Measurements from ENCODE around the gene FBXL20. TPM values are rescaled to one million over a fixed set of nuclear protein-coding genes. Genes with fewer than 3 reads are reported as not detected.

The FBXL20 gene
- total and polyA plus RNA-seq, 9 of the 15 experiments (the other 6 are each of a cell fraction or from before 2014, with no cell fraction given), result 1.8 to 15.1 (median 5.6) TPM

DNA sequence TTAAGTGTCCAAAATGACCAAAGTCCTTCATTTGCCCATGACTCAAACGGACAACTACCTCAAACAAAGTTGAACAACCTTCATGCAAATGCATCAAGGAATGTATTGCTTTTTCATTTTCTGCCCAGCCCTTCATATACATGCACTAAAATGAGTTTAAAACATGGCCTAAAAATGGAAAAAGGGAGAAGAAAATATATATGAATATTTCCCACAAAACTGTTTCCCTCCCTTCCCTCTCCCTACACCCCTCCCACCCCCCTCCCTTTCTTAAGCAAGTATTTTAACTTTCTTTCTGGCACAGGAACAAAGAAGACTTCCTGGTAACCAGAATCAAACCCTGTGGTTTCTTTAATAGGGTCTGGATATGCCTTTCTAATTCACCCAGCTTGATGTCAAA, 5.5 kb upstream of the FBXL20 start:
- no peak overlapping the region for H3K4me2 ChIP-seq (ENCODE audit: insufficient read depth, low read length)
- FAIRE-seq (no peak), DNase-seq (ENCODE audit: extremely low read depth in 1 of 4, low spot score in 3 of 4) (no peak), ATAC-seq (no peak)
- no peak overlapping the region for H3K4me3 ChIP-seq
- CTCF ChIA-PET (ENCODE audit: low intra/inter-chr PET ratio), result no interaction called here
- H3K9me1 ChIP-seq (ENCODE audit: control insufficient read depth, insufficient read depth, low read length), result peaks cover 4% of the 10 kb centered on the region
- no peaks in the 10 kb centered on the region; the same call in 2 of the 3 replicates for H3K79me2 ChIP-seq (ENCODE audit: control insufficient read depth, insufficient read depth, low read length)
- no peak overlapping the region for H2AFZ ChIP-seq (ENCODE audit: low read depth, low read length)
- no peaks in the 10 kb centered on the region for H4K20me1 ChIP-seq (replicated peaks; ENCODE audit: control insufficient read depth, insufficient read depth, low read length)
- BruUV-seq (replicated peaks), result no TSS peak
- H3K27me3 ChIP-seq (ENCODE audit: control insufficient read depth in 2 of 2, insufficient read depth in 2 of 2, low read length in 2 of 2), result no peaks in the 10 kb centered on the region
- H3K4me1 ChIP-seq (replicated peaks in 1 of 2; ENCODE audit: control insufficient read depth in 2 of 2, insufficient read depth in 2 of 2, low read length in 2 of 2), result peaks cover 4 to 9% of the 10 kb centered on the region in 2 experiments; a peak in 3 of 5 replicates
- H3K9me3 ChIP-seq (replicated peaks; ENCODE audit: control insufficient read depth, insufficient read depth, low read depth, low read length), result no peaks in the 10 kb centered on the region
- no peak overlapping the region for H3K27ac ChIP-seq (ENCODE audit: extremely low read depth, low read depth, low read length)
- H3K36me3 ChIP-seq (ENCODE audit: control insufficient read depth, insufficient read depth, low read length), result peaks cover 69% of the 10 kb centered on the region
- in situ Hi-C loops (cut with MboI), result no loop called here
- 69% methylated on average over 1 of the region's 1 CpG for WGBS (ENCODE audit: insufficient coverage, low coverage, missing lambda C conversion rate)
- POLR2A ChIA-PET, result interaction anchor here (0.7 to 0.8 kb wide), 2 partner anchors 10 to 44 kb away, joined by 3 to 5 read pairs; partner anchors contain the start of gene MED1
- H3K9ac ChIP-seq (ENCODE audit: insufficient read depth in 1 of 2, low read depth in 2 of 2, low read length in 2 of 2), result no peak overlapping the region
- intact Hi-C loops (cut with micrococcal nuclease), result no loop called here
- no peak for TF ChIP-seq ZBTB8A (IDR thresholded peaks at IDR 0.05; ENCODE audit: partially characterized antibody)

DNA sequence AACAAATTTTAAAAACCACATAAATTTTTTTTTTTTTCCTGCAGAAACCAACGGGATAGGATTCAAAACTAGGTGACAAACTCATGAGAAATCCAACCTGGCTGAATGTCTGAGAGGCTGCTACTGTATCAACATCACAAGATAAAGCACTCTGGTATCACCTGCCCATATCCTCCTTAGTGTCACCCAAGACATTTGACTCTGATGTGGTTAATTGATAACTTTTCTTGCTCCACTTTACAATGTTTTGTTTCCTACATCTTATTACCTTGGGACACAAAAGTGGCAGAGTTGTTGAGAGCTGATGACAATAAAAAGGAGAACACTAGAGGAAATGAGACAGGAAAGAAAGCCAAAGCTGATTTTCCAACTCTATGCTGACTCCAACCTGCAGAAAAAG, 4.0 kb upstream of the FBXL20 start:
- H3K79me2 ChIP-seq (ENCODE audit: control insufficient read depth, insufficient read depth, low read length), result peaks cover 10% of the 10 kb centered on the region
- FAIRE-seq (peak; percentile 46), ATAC-seq (no peak), DNase-seq (ENCODE audit: extremely low read depth in 1 of 4, low spot score in 3 of 4) (no peak)
- 33% methylated on average over 1 of the region's 1 CpG for WGBS (ENCODE audit: insufficient coverage, low coverage, missing lambda C conversion rate)
- POLR2A ChIA-PET, result interaction anchor here (0.6 to 1.4 kb wide), 2 partner anchors 14 to 15 kb away, joined by 3 to 5 read pairs; no protein-coding TSS in a partner anchor
- H2AFZ ChIP-seq (ENCODE audit: low read depth, low read length), result no peak overlapping the region
- H3K27ac ChIP-seq (ENCODE audit: extremely low read depth, low read depth, low read length), result peak overlapping the region; percentile 63; the same call in 1 of the 3 replicates
- no peak overlapping the region for H3K4me2 ChIP-seq (ENCODE audit: insufficient read depth, low read length)
- peaks cover 58% of the 10 kb centered on the region for H3K36me3 ChIP-seq (ENCODE audit: control insufficient read depth, insufficient read depth, low read length)
- H4K20me1 ChIP-seq (replicated peaks; ENCODE audit: control insufficient read depth, insufficient read depth, low read length), result peaks cover 9% of the 10 kb centered on the region; the same call in 1 of the 2 replicates
- H3K9me1 ChIP-seq (ENCODE audit: control insufficient read depth, insufficient read depth, low read length), result peaks cover 4% of the 10 kb centered on the region
- no peak overlapping the region for H3K4me3 ChIP-seq
- intact Hi-C loops (cut with micrococcal nuclease), result no loop called here
- no peak for TF ChIP-seq FOXP1 (CRISPR knock-in tag; IDR thresholded peaks at IDR 0.05)
- no peak for TF ChIP-seq C11orf30 (IDR thresholded peaks at IDR 0.05; ENCODE audit: low read depth)
- TF ChIP-seq, protein P1, sequence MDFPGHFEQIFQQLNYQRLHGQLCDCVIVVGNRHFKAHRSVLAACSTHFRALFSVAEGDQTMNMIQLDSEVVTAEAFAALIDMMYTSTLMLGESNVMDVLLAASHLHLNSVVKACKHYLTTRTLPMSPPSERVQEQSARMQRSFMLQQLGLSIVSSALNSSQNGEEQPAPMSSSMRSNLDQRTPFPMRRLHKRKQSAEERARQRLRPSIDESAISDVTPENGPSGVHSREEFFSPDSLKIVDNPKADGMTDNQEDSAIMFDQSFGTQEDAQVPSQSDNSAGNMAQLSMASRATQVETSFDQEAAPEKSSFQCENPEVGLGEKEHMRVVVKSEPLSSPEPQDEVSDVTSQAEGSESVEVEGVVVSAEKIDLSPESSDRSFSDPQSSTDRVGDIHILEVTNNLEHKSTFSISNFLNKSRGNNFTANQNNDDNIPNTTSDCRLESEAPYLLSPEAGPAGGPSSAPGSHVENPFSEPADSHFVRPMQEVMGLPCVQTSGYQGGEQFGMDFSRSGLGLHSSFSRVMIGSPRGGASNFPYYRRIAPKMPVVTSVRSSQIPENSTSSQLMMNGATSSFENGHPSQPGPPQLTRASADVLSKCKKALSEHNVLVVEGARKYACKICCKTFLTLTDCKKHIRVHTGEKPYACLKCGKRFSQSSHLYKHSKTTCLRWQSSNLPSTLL (IDR thresholded peaks at IDR 0.05), result no peak
- TF ChIP-seq, protein P2, sequence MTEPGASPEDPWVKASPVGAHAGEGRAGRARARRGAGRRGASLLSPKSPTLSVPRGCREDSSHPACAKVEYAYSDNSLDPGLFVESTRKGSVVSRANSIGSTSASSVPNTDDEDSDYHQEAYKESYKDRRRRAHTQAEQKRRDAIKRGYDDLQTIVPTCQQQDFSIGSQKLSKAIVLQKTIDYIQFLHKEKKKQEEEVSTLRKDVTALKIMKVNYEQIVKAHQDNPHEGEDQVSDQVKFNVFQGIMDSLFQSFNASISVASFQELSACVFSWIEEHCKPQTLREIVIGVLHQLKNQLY (CRISPR knock-in tag; conservative IDR thresholded peaks at IDR 0.05), result no peak
- TF ChIP-seq FOXJ3 (CRISPR knock-in tag; IDR thresholded peaks at IDR 0.05), result no peak
- no peak for TF ChIP-seq NR2C1 (IDR thresholded peaks at IDR 0.05)
- no peak for TF ChIP-seq NR2C1 (tag; IDR thresholded peaks at IDR 0.05)
- H3K9me3 ChIP-seq (replicated peaks; ENCODE audit: control insufficient read depth, insufficient read depth, low read depth, low read length), result no peaks in the 10 kb centered on the region
- peaks cover 9 to 16% of the 10 kb centered on the region in 2 experiments; a peak in 3 of 5 replicates for H3K4me1 ChIP-seq (replicated peaks in 1 of 2; ENCODE audit: control insufficient read depth in 2 of 2, insufficient read depth in 2 of 2, low read length in 2 of 2)
- no TSS peak for BruUV-seq (replicated peaks)
- H3K9ac ChIP-seq (ENCODE audit: insufficient read depth in 1 of 2, low read depth in 2 of 2, low read length in 2 of 2), result no peak overlapping the region
- H3K27me3 ChIP-seq (ENCODE audit: control insufficient read depth in 2 of 2, insufficient read depth in 2 of 2, low read length in 2 of 2), result no peaks in the 10 kb centered on the region
- CTCF ChIA-PET (ENCODE audit: low intra/inter-chr PET ratio), result no interaction called here
- in situ Hi-C loops (cut with MboI), result no loop called here
